Left cardiac atrium (tissue), 4 donors: ENCODE results near the gene LRRIQ3. TPM values are rescaled to one million over a fixed set of nuclear protein-coding genes. Genes with fewer than 3 reads are reported as not detected.
"Not testable (repeated sequence)": the region's sequence is repeated elsewhere in the genome, so short reads cannot be mapped to it uniquely, and the experiment has no call there.

Experiments used
- ATAC-seq, 2 donors: fragments of 200-7000 bp; cut with Tn5 transposase; one replicate each; pipeline ENCODE4 v1.9.1; 2020; ENCODE audit warnings: mild to moderate bottlenecking in 2 of 2, moderate library complexity in 2 of 2
- DNase-seq: peaks from one replicate; pipeline ENCODE4 v3.0.0-alpha.2; 2020
- intact Hi-C, 2 donors: fragments of 100-400 bp; cut with DNase I; formaldehyde crosslinking; loops; one replicate each; pipeline versions ENCODE4 v1.14.1 to v1.15.1; 2022 to 2023
- total RNA-seq, 2 donors: library from RNA; stranded (reverse); fragmentation: NEBNext Ultra II Directional; extraction: Animal tissue kit (Norgen Biotek cat#: 25700); gene quantifications; one replicate each; pipeline ENCODE4 v1.2.1, GENCODE V29; 2021
- donor health status: DM: no; HTN: yes; CAD: no.
- donor health status: DM: no; HTN: yes; CAD: no; lungs with severe emphysema.
- donor health status: DM: yes; HTN: yes; CAD: no.
- donor health status: Dilated cardiomyopathy.

Gene LRRIQ3
- total RNA-seq, 2 donors from 2014 or later: 0.18 to 0.29 TPM

GRCh38 chr1:74160046-74160445 lies 37.9 kb downstream of the LRRIQ3 start:
- ATAC-seq (no peak), DNase-seq (no peak)
- intact Hi-C loops: no loop called here

- intact Hi-C loops: no loop called here
- ATAC-seq (no peak), DNase-seq (no peak)
Measured at GRCh38 chr1:74145086-74145485, 52.9 kb downstream of the LRRIQ3 start.

- DNase-seq, ATAC-seq, intact Hi-C loops: not testable (repeated sequence)
Measured at GRCh38 chr1:74117370-74117769, 80.6 kb downstream of the LRRIQ3 start.

- intact Hi-C loops: no loop called here
- no peak for ATAC-seq
- no peak for DNase-seq
Measured at GRCh38 chr1:74113333-74113732, 84.6 kb downstream of the LRRIQ3 start.

GRCh38 chr1:74107394-74107793 lies 90.6 kb downstream of the LRRIQ3 start:
- no peak for ATAC-seq
- intact Hi-C loops: no loop called here
- DNase-seq: no peak

GRCh38 chr1:74091371-74091770 lies 106.6 kb downstream of the LRRIQ3 start:
- no peak for DNase-seq
- intact Hi-C loops: no loop called here
- no peak for ATAC-seq

- DNase-seq: no peak
- ATAC-seq: no peak
- intact Hi-C loops: no loop called here
Measured at GRCh38 chr1:74083128-74083527, 114.8 kb downstream of the LRRIQ3 start.

- intact Hi-C loops: no loop called here
- no peak for ATAC-seq
- DNase-seq: no peak
Measured at GRCh38 chr1:74065081-74065480, 132.9 kb downstream of the LRRIQ3 start.

GRCh38 chr1:74057719-74058118 lies 140.3 kb downstream of the LRRIQ3 start:
- ATAC-seq: no peak
- intact Hi-C loops: no loop called here
- no peak for DNase-seq

- no peak for DNase-seq
- intact Hi-C loops: no loop called here
Measured at GRCh38 chr1:74053407-74053806, 144.6 kb downstream of the LRRIQ3 start.

GRCh38 chr1:74050386-74050785 lies 147.6 kb downstream of the LRRIQ3 start:
- intact Hi-C loops: no loop called here
- ATAC-seq (no peak), DNase-seq (no peak)

More at GRCh38 chr1:74053407-74053806, 144.6 kb downstream of the LRRIQ3 start:
- ATAC-seq: no peak

GRCh38 chr1:74038042-74038441 lies 159.9 kb downstream of the LRRIQ3 start:
- intact Hi-C loops: no loop called here
- DNase-seq (no peak), ATAC-seq (no peak)

- ATAC-seq (no peak), DNase-seq (no peak)
- intact Hi-C loops: no loop called here
Measured at GRCh38 chr1:74012583-74012982, 185.4 kb downstream of the LRRIQ3 start.

- DNase-seq: no peak
- intact Hi-C loops: no loop called here
- ATAC-seq: no peak
Measured at GRCh38 chr1:74011736-74012135, 186.2 kb downstream of the LRRIQ3 start.

- DNase-seq (no peak), ATAC-seq (no peak)
- intact Hi-C loops: no loop called here
Measured at GRCh38 chr1:74010206-74010605, 187.8 kb downstream of the LRRIQ3 start.

GRCh38 chr1:74005533-74005932 lies 192.4 kb downstream of the LRRIQ3 start:
- intact Hi-C loops: no loop called here
- DNase-seq (no peak), ATAC-seq (no peak)

- intact Hi-C loops: no loop called here
- DNase-seq (no peak), ATAC-seq (no peak)
Measured at GRCh38 chr1:74003806-74004205, 194.2 kb downstream of the LRRIQ3 start.

GRCh38 chr1:73998348-73998959 lies 199.5 kb downstream of the LRRIQ3 start:
- intact Hi-C loops: no loop called here
- DNase-seq (no peak), ATAC-seq (no peak)

GRCh38 chr1:73980324-73981040 lies 217.5 kb downstream of the LRRIQ3 start:
- no peak for ATAC-seq
- DNase-seq: no peak
- intact Hi-C loops: no loop called here

- DNase-seq (no peak), ATAC-seq (no peak)
- intact Hi-C loops: no loop called here
Measured at GRCh38 chr1:73979684-73980083, 218.3 kb downstream of the LRRIQ3 start.

GRCh38 chr1:73978964-73979363 lies 219.0 kb downstream of the LRRIQ3 start:
- no peak for DNase-seq
- ATAC-seq: no peak
- intact Hi-C loops: no loop called here
